Osteocyte (in vitro differentiated cells): Measurements from ENCODE around the gene ZNF532. TPM values are rescaled to one million over a fixed set of nuclear protein-coding genes. Genes with fewer than 3 reads are reported as not detected.
A peak's percentile ranks its signal among the peaks of the same experiment; 100 is the strongest.

Experiments used
- DNase-seq: peaks from one replicate; pipeline ENCODE4 v3.0.0; 2021; ENCODE audit warnings: mixed read lengths; ENCODE audit not compliant: unreplicated experiment; ENCODE audit errors: extremely low spot score
- H3K27ac Mint-ChIP-seq: one replicate; pipeline ENCODE4 v1.8.0; 2021; ENCODE audit warnings: mild to moderate bottlenecking, mixed read lengths; ENCODE audit not compliant: unreplicated experiment
- H3K27me3 Mint-ChIP-seq: one replicate; pipeline ENCODE4 v1.8.0; 2021; ENCODE audit warnings: mixed read lengths; ENCODE audit not compliant: unreplicated experiment
- H3K36me3 Mint-ChIP-seq: one replicate; pipeline ENCODE4 v1.8.0; 2021; ENCODE audit warnings: mixed read lengths; ENCODE audit not compliant: unreplicated experiment
- H3K4me1 Mint-ChIP-seq: one replicate; pipeline ENCODE4 v1.8.0; 2021; ENCODE audit warnings: mixed read lengths; ENCODE audit not compliant: unreplicated experiment
- H3K4me3 Mint-ChIP-seq: one replicate; pipeline ENCODE4 v1.8.0; 2021; ENCODE audit warnings: mild to moderate bottlenecking, moderate library complexity, mixed read lengths; ENCODE audit not compliant: unreplicated experiment
- H3K9me3 Mint-ChIP-seq: one replicate; pipeline ENCODE4 v1.8.0; 2021; ENCODE audit warnings: mixed read lengths; ENCODE audit not compliant: unreplicated experiment
- CTCF ChIP-seq: fragments of 200-600 bp; sonication (generic); IDR thresholded peaks from 2 replicates; pipeline ENCODE4 v1.5.0; 2021; ENCODE audit warnings: antibody characterized with exemption, mild to moderate bottlenecking, moderate library complexity
- total RNA-seq: library from RNA; stranded (reverse); gene quantifications from 2 replicates; pipeline ENCODE4 v1.2.1, GENCODE V29; 2021

Gene ZNF532
- total RNA-seq, 1 donor from 2014 or later, result 92.7 TPM

- peak overlapping the region; percentile 23 for H3K27ac Mint-ChIP-seq
- no peaks in the 10 kb centered on the region for H3K9me3 Mint-ChIP-seq
- H3K27me3 Mint-ChIP-seq, result no peaks in the 10 kb centered on the region
- no peak overlapping the region for H3K4me3 Mint-ChIP-seq
- no peak for DNase-seq
- H3K36me3 Mint-ChIP-seq, result no peaks in the 10 kb centered on the region
- no peak for TF ChIP-seq CTCF
- no peaks in the 10 kb centered on the region for H3K4me1 Mint-ChIP-seq
These were observed 33.1 kb upstream of the ZNF532 start for GRCh38 chr18:58831606-58832005.

GRCh38 chr18:58838165-58838860, 26.4 kb upstream of the ZNF532 start:
- no peak for DNase-seq
- H3K4me3 Mint-ChIP-seq, result no peak overlapping the region
- peaks cover 8% of the 10 kb centered on the region for H3K4me1 Mint-ChIP-seq
- no peak overlapping the region for H3K27ac Mint-ChIP-seq
- TF ChIP-seq CTCF, result no peak
- H3K27me3 Mint-ChIP-seq, result no peaks in the 10 kb centered on the region
- no peaks in the 10 kb centered on the region for H3K36me3 Mint-ChIP-seq
- no peaks in the 10 kb centered on the region for H3K9me3 Mint-ChIP-seq

- TF ChIP-seq CTCF, result no peak
- Mint-ChIP-seq H3K9me3 (no peaks in the 10 kb centered on the region), H3K27me3 (no peaks in the 10 kb centered on the region), H3K27ac (no peak overlapping the region), H3K4me3 (no peak overlapping the region), H3K4me1 (peaks cover 13% of the 10 kb centered on the region), H3K36me3 (no peaks in the 10 kb centered on the region)
- DNase-seq, result no peak
These were observed 25.7 kb upstream of the ZNF532 start for GRCh38 chr18:58838946-58839345.

GRCh38 chr18:58842978-58843687, 21.5 kb upstream of the ZNF532 start:
- Mint-ChIP-seq H3K36me3 (no peaks in the 10 kb centered on the region), H3K4me3 (no peak overlapping the region), H3K9me3 (no peaks in the 10 kb centered on the region), H3K27me3 (no peaks in the 10 kb centered on the region), H3K27ac (no peak overlapping the region), H3K4me1 (peaks cover 49% of the 10 kb centered on the region)
- no peak for DNase-seq
- no peak for TF ChIP-seq CTCF

- Mint-ChIP-seq H3K9me3 (no peaks in the 10 kb centered on the region), H3K4me3 (no peak overlapping the region), H3K4me1 (peaks cover 51% of the 10 kb centered on the region), H3K36me3 (no peaks in the 10 kb centered on the region), H3K27me3 (no peaks in the 10 kb centered on the region), H3K27ac (peak overlapping the region; percentile 28)
- no peak for TF ChIP-seq CTCF
- no peak for DNase-seq
These were observed 21.0 kb upstream of the ZNF532 start for GRCh38 chr18:58843688-58844035.
